ENCODE data around the gene RALGDS. TPM values are rescaled to one million over a fixed set of nuclear protein-coding genes. Genes with fewer than 3 reads are reported as not detected.

Gene RALGDS
- total and polyA plus RNA-seq, 9 of the 15 experiments (the other 6 are each of a cell fraction or from before 2014, with no cell fraction given), result 0.75 to 43.3 (median 27.1) TPM

GRCh38 chr9:133055788-133056420 is 65.1 kb downstream of the RALGDS start:
- Histone ChIP-seq H3K4me3 (no peak overlapping the region), H3K36me3 (ENCODE audit: control insufficient read depth, insufficient read depth, low read length) (peaks cover 72% of the 10 kb centered on the region; the same call in 2 of the 3 replicates), H3K79me2 (ENCODE audit: control insufficient read depth, insufficient read depth, low read length) (no peaks in the 10 kb centered on the region), H3K9ac (ENCODE audit: insufficient read depth in 1 of 2, low read depth in 2 of 2, low read length in 2 of 2) (no peak overlapping the region), H3K9me1 (ENCODE audit: control insufficient read depth, insufficient read depth, low read length) (no peaks in the 10 kb centered on the region), H3K27ac (ENCODE audit: extremely low read depth, low read depth, low read length) (no peak overlapping the region), H2AFZ (ENCODE audit: low read depth, low read length) (no peak overlapping the region), H3K4me2 (ENCODE audit: insufficient read depth, low read length) (no peak overlapping the region), H3K27me3 (ENCODE audit: control insufficient read depth in 2 of 2, insufficient read depth in 2 of 2, low read length in 2 of 2) (no peaks in the 10 kb centered on the region), H3K4me1 (replicated peaks in 1 of 2; ENCODE audit: control insufficient read depth in 2 of 2, insufficient read depth in 2 of 2, low read length in 2 of 2) (peaks cover 20 to 44% of the 10 kb centered on the region in 2 experiments), H3K9me3 (replicated peaks; ENCODE audit: control insufficient read depth, insufficient read depth, low read depth, low read length) (no peaks in the 10 kb centered on the region), H4K20me1 (replicated peaks; ENCODE audit: control insufficient read depth, insufficient read depth, low read length) (no peaks in the 10 kb centered on the region; the same call in 1 of the 2 replicates)
- TF ChIP-seq ZNF740 (CRISPR knock-in tag; IDR thresholded peaks at IDR 0.05) (no peak), ZNF740 (tag; IDR thresholded peaks at IDR 0.05) (no peak), ETV5 (CRISPR knock-in tag; IDR thresholded peaks at IDR 0.05; ENCODE audit: low read depth) (no peak), TFAM (CRISPR knock-in tag; conservative IDR thresholded peaks at IDR 0.05) (no peak), SRF (CRISPR knock-in tag; IDR thresholded peaks at IDR 0.05) (no peak), RBBP5 (IDR thresholded peaks at IDR 0.05; ENCODE audit: borderline replicate concordance, insufficient read depth, low read length, poor library complexity, severe bottlenecking) (no peak), PCBP2 (IDR thresholded peaks at IDR 0.05; ENCODE audit: low read depth, low read length, poor library complexity, severe bottlenecking) (no peak), KAT8 (IDR thresholded peaks at IDR 0.05; ENCODE audit: low read depth) (no peak), NFE2 (IDR thresholded peaks at IDR 0.05; ENCODE audit: low read depth) (no peak), BCOR (IDR thresholded peaks at IDR 0.05) (no peak), ZBTB34 (CRISPR knock-in tag; IDR thresholded peaks at IDR 0.05) (no peak), ZNF3 (CRISPR knock-in tag; IDR thresholded peaks at IDR 0.05) (no peak), IFI16 (CRISPR knock-in tag; IDR thresholded peaks at IDR 0.05) (no peak)
- BruUV-seq (replicated peaks), result no TSS peak
- ChIA-PET POLR2A (interaction anchor here (0.8 to 0.9 kb wide), 2 partner anchors 15 to 23 kb away, joined by 3 read pairs; no protein-coding TSS in a partner anchor), CTCF (ENCODE audit: low intra/inter-chr PET ratio) (no interaction called here)
- FAIRE-seq (no peak), DNase-seq (ENCODE audit: extremely low read depth in 1 of 4, low spot score in 3 of 4) (no peak), ATAC-seq (no peak)
- 92% methylated on average over 15 of the region's 17 CpGs for WGBS (ENCODE audit: insufficient coverage, low coverage, missing lambda C conversion rate)
- in situ Hi-C loops (cut with MboI) (no loop called here), intact Hi-C loops (cut with micrococcal nuclease) (no loop called here)
